Neural cell (in vitro differentiated cells): ENCODE results near the gene ISCU.

Experiments
- CTCF ChIP-seq: fragments of 450-650 bp; IDR thresholded peaks from 2 replicates; pipeline ENCODE4 v1.5.1; 2014; ENCODE audit warnings: antibody characterized with exemption, mild to moderate bottlenecking, moderate library complexity; ENCODE audit not compliant: poor library complexity, severe bottlenecking
- EZH2 ChIP-seq: fragments of 200-600, 300-800 bp; shearing (Covaris generic), sonication (generic); IDR thresholded peaks from 2 replicates; pipeline ENCODE4 v1.6.1; 2014; ENCODE audit warnings: antibody characterized with exemption, low read length, borderline replicate concordance, mild to moderate bottlenecking; ENCODE audit not compliant: insufficient read depth, poor library complexity, severe bottlenecking

DNA sequence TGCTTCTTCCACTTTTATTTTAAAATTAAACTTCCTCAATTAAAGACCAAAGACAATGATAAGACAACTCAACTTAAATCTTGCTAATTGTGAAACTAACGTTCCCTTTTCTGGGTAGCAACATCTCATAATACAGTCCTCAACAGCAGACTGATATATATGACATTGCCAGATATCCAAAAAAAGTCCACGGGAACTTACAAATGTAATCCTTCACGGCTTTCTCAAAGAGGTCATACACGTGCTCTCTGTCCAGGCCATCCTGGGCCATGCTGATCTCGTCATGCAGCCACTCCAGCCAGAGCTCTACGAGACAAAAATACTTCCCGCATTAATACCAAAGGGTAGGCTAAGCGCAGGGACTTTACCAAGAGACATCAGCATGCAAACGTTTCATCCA, 14.7 kb upstream of the ISCU start:
- TF ChIP-seq CTCF (no peak), EZH2 (no peak)
